NK-92 treated with Interleukin-12 subunit alpha and Interleukin-12 subunit beta, amount 100 ng/mL, for 24 hours (cell line): ENCODE data around the gene SLC35F4.

Experiments
- DNase-seq: peaks from one replicate; lab custom pipeline; 2025; lab: John Stamatoyannopoulos, UW

Gene SLC35F4

GRCh38 chr14:57848353-57848752, 17.5 kb downstream of the SLC35F4 start:
- DNase-seq, result no peak

- DNase-seq, result no peak
These were observed 18.2 kb downstream of the SLC35F4 start for GRCh38 chr14:57847706-57848105.

GRCh38 chr14:57847096-57847495, 18.8 kb downstream of the SLC35F4 start:
- DNase-seq, result no peak

GRCh38 chr14:57846596-57846995, 19.3 kb downstream of the SLC35F4 start:
- DNase-seq, result no peak

- DNase-seq, result no peak
These were observed 19.9 kb downstream of the SLC35F4 start for GRCh38 chr14:57845802-57846531.

GRCh38 chr14:57845316-57845715, 20.6 kb downstream of the SLC35F4 start:
- no peak for DNase-seq

GRCh38 chr14:57837267-57837666, 28.6 kb downstream of the SLC35F4 start:
- DNase-seq, result no peak

GRCh38 chr14:57835766-57836165, 30.1 kb downstream of the SLC35F4 start:
- no peak for DNase-seq

- DNase-seq, result no peak
These were observed 30.9 kb downstream of the SLC35F4 start for GRCh38 chr14:57834961-57835360.

GRCh38 chr14:57834001-57834598, 31.8 kb downstream of the SLC35F4 start:
- no peak for DNase-seq

- DNase-seq, result no peak
These were observed 32.6 kb downstream of the SLC35F4 start for GRCh38 chr14:57833323-57833722.

GRCh38 chr14:57831981-57832380, 33.9 kb downstream of the SLC35F4 start:
- DNase-seq, result no peak

GRCh38 chr14:57828713-57829112, 37.2 kb downstream of the SLC35F4 start:
- DNase-seq, result no peak

- DNase-seq, result no peak
These were observed 42.8 kb downstream of the SLC35F4 start for GRCh38 chr14:57823015-57823660.

- no peak for DNase-seq
These were observed 43.8 kb downstream of the SLC35F4 start for GRCh38 chr14:57822081-57822480.

- no peak for DNase-seq
These were observed 45.3 kb downstream of the SLC35F4 start for GRCh38 chr14:57820581-57820980.

- no peak for DNase-seq
These were observed 47.4 kb downstream of the SLC35F4 start for GRCh38 chr14:57818511-57818910.

- no peak for DNase-seq
These were observed 49.2 kb downstream of the SLC35F4 start for GRCh38 chr14:57816568-57817284.

- DNase-seq, result no peak
These were observed 51.2 kb downstream of the SLC35F4 start for GRCh38 chr14:57814726-57815125.

- no peak for DNase-seq
These were observed 53.2 kb downstream of the SLC35F4 start for GRCh38 chr14:57812741-57813140.

GRCh38 chr14:57811998-57812546, 53.8 kb downstream of the SLC35F4 start:
- no peak for DNase-seq

GRCh38 chr14:57809808-57810207, 56.1 kb downstream of the SLC35F4 start:
- DNase-seq, result no peak
